HG03039 (cell line): Measurements from ENCODE around the gene FBXL16.

ENCODE experiments used
- ATAC-seq: cut with Tn5 transposase; IDR thresholded peaks from one replicate; pipeline ENCODE4 v1.9.1; 2021; ENCODE audit warnings: mild to moderate bottlenecking, moderate library complexity; ENCODE audit not compliant: unreplicated experiment

Gene FBXL16

GRCh38 chr16:666572-666971, 39.0 kb downstream of the FBXL16 start:
- ATAC-seq = no peak

DNA sequence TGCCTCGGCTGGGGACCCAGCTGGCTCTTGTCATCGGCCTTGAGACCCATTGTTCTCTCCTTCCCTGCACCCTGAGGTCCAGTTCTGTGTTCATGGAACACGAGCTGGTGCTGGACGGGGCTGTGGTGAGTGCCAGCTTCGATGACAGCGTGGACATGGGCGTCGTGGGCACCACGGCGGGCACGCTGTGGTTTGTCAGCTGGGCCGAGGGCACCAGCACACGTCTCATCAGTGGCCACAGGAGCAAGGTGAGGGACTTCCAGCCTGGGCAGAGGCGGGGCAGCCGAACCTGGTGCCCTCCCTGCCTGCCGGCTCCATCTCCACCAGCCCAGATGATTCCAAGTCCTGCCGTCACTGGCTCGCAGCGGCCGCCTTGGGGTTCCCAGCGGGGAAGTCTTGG, 43.0 kb downstream of the FBXL16 start:
- no peak for ATAC-seq

DNA sequence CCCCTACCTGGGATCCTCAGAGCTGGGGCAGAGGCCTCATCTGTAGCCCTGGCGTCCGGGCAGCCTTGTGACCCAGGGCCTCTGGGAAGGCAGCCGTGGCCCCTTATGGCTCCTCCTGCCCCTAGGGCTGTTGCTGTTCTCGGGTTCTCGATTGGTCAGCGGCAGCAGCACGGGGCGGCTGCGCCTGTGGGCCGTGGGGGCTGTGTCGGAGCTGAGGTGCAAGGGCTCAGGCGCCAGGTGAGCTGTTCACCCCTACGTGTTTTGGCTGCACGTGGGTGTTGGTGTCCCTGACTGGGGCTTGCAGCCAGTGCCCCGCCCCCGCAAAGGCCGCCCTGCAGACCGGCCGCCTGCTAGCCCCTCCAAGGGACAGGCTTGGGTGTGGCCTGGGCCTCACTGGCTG, 43.5 kb downstream of the FBXL16 start:
- no peak for ATAC-seq

GRCh38 chr16:661184-661821, 44.3 kb downstream of the FBXL16 start:
- no peak for ATAC-seq

- no peak for ATAC-seq
Observed at GRCh38 chr16:660459-661183, 45.0 kb downstream of the FBXL16 start.

DNA sequence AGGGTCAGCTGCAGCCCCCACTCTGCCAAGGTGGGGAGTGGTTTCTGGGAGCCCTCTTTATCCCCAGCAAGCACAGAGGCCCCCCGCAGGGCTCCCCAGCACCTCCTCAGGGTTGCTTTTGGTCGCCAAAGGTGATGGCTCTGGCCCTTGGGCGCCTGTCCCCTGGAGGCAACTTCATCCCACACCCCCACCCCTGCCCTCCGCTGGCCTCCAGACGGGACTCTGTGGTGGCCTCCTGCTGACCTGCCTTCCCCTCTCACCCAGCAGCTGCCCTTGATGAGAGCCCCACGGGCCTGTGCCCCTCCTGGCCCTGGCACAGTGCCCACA, 45.5 kb downstream of the FBXL16 start:
- ATAC-seq = no peak

DNA sequence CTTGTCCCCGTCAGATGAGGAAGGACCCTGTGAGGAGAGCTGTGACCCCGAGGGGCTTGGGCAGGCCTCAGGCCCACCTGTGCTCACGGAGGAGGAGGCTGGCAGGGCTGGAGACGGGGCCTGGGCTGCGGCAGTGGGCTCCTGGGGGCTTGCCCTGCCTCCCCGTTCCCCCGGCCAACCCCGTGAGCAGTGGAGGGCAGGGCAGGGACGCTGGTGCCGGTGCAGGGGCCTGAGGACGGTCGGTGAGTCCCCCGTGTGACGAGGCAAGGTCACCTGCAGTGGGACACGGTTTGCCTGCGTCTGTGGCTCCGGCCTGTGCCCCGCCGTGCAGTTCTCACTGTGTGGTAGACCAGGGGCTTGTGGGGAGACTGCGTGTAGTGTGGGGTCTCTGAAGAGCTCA, 46.0 kb downstream of the FBXL16 start:
- no peak for ATAC-seq

DNA sequence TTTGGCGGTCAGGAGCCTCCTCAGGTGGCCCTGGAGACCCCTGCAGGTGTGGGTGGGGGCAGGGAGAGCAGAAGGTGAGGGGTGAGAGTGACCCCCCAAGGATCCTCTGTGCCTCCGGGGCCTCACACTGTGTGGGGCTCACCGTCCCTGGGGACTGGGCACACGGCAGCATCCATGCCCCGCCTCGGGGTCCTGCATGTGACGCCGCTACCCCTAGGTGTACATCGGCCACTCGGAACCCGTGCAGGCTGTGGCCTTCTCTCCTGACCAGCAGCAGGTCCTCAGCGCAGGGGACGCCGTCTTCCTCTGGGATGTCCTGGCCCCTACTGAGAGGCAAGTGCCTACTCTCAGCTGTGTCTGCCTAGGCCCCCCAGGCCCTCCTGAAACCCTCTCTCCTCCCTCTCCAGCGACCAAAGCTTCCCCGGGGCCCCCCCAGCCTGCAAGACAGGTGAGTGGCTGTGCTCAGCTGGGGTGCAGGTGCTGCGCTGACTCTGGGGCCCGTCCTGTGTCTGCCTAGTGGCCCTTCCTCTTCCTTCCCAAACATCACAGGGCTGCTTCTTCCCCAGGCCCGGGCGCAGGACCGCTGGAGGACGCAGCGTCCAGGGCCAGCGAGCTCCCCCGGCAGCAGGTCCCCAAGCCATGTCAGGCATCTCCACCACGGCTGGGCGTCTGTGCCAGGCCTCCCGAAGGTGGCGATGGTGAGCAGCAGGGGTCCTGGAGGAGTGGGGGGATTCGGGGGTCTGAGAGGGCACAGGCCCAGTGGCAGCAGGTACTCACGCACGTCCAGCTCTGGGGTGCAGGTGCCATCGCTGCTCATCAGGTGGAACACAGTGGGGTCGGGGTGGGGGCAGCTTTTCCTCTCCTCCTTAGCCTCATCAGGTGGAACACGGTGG, 46.7 kb downstream of the FBXL16 start:
- ATAC-seq = no peak

GRCh38 chr16:657487-657886, 48.1 kb downstream of the FBXL16 start:
- no peak for ATAC-seq

DNA sequence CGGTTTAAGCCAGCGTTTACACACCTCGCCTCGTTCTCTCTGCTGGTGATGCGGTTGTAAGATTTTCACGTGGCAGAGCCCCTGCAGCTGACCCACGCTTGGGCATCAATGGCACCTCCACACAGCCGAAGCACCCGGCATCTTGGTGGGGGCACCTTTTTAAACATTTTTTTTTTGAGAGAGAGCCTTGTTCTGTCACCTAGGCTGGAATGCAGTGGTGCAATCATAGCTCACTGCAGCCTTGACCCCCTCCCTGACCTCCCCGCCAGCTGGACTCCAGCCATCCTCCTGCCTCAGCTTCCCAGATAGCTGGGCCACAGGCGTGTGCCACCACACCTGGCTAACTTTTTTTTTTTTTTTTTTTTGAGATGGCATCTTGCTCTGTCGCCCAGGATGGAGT, 51.6 kb downstream of the FBXL16 start:
- no peak for ATAC-seq

DNA sequence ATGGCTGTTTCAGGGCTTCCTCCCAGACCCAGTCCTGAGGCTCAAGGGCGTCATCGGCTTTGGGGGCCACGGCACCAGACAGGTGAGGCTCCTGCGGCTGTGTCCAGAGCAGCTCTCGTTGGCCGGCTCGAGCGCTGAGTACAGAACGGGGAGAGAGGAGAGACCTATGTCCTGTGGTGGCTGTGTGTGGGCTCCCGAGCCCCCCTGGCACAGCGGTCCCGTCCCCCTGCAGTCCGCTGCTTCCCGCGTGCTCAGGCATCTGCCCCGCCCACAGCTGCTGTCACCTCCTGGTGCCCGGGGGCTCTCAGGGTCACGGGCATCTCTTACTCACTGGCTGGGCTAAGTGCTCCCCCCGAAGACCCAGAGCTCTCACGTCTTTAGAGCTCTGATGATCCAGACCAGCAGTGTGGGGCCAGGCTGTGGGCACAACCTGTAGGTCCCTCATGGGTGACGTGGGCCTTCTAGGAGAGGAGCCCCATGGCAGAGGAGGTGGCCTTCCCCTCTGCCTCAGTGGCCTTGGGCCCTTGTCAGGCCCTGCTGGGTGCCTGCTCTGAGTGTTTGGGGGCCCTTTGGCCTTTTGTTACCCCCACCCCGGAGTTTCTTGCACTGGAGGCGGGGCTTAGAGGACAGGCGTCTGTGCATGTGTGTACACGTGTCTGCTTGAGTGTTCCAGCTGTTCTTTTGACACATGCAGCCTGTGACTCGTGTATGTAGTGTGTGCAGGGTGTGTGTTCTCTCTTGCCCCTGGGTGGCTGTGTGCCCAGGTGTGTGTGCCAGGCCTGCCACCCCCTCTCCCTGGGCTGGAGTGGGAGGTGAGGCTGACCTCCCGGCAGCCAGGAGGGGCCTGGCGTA, 52.9 kb downstream of the FBXL16 start:
- ATAC-seq = no peak

DNA sequence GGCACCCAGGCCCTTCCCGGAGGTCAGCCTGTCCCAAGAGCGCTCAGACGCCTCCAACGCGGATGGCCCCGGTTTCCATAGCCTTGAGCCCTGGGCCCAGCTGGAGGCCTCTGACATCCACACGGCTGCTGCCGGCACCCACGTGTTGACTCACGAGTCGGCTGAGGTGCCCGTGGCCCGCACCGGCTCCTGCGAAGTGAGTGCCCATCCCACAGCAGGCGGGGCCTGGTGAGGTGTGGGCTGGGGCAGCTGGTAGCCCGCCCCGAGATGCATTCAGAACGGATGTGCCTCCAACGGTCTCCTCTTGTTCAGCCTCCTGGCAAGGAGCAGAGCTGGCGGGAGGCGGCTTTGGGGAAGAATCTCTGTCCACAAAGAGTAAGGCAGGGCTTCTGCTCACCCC, 53.8 kb downstream of the FBXL16 start:
- ATAC-seq = no peak

- peak; percentile 4 for ATAC-seq
Observed at GRCh38 chr16:649631-650030, 56.0 kb downstream of the FBXL16 start.

- peak; percentile 67 for ATAC-seq
Observed at GRCh38 chr16:648781-649589, 56.6 kb downstream of the FBXL16 start, which contains the start of gene WDR90. TSS of gene WDR90 (plus strand) at chr16:649365. CDS start at chr16:649417, 52 bp downstream.

- ATAC-seq = no peak
Observed at GRCh38 chr16:648071-648780, 57.4 kb downstream of the FBXL16 start.

GRCh38 chr16:647173-647902, 58.3 kb downstream of the FBXL16 start:
- ATAC-seq = no peak

DNA sequence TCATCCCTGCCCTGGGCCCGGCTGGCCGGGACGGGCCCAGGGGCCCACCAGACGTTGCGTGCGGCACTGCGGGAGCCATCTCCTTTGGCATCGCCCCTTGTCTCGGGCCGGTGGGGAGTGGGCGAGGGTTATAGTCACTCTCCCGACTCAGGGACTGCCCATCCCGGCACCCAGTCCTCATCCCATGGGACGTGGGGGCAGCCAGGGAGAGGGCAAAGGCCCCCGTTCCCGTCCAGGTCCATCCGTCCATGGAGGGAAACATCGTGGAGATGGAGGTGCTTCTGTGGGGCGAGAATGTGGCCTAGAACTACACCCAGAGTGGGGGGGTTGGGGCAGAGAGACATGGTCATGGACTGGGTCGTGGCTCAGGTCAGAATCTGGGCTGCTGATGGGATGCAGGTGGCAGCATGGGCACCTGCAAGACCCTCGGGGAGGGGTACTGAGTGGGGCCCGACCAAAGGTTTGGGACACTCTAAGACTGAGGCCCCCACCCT, 58.9 kb downstream of the FBXL16 start:
- no peak for ATAC-seq

- ATAC-seq = no peak
Observed at GRCh38 chr16:645852-646678, 59.5 kb downstream of the FBXL16 start.
